Measurements from ENCODE around the gene QSER1. TPM values are rescaled to one million over a fixed set of nuclear protein-coding genes. Genes with fewer than 3 reads are reported as not detected.

Gene QSER1
- total and polyA plus RNA-seq, 8 donors: 3.0 to 25.1 (median 20.7) TPM

DNA sequence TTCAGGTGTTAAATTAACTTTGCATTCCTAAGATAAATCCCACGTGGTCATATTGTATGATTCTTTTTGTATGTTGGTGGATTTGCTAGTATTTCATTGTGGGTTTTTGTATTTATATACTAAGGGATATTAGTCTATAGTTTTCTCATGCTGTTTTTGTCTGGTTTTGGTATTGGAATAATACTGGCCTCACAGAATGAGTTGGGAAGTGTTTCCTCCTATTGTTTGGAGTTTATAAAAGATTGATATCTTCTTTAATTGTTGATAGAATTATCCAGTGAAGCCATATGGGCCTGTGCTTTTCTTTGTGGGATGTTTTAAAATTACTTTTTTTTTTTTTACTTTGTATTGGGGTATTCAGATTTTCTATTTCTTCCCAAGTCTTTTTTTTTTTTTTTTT lies 59.8 kb downstream of the QSER1 start:
- TF ChIP-seq, protein P1, sequence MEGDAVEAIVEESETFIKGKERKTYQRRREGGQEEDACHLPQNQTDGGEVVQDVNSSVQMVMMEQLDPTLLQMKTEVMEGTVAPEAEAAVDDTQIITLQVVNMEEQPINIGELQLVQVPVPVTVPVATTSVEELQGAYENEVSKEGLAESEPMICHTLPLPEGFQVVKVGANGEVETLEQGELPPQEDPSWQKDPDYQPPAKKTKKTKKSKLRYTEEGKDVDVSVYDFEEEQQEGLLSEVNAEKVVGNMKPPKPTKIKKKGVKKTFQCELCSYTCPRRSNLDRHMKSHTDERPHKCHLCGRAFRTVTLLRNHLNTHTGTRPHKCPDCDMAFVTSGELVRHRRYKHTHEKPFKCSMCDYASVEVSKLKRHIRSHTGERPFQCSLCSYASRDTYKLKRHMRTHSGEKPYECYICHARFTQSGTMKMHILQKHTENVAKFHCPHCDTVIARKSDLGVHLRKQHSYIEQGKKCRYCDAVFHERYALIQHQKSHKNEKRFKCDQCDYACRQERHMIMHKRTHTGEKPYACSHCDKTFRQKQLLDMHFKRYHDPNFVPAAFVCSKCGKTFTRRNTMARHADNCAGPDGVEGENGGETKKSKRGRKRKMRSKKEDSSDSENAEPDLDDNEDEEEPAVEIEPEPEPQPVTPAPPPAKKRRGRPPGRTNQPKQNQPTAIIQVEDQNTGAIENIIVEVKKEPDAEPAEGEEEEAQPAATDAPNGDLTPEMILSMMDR (IDR thresholded peaks at IDR 0.05): no peak
- DNase-seq: no peak
- intact Hi-C loops (cut with DNase I): no loop called here
- Histone ChIP-seq H3K4me3 (no peak overlapping the region), H3K27ac (no peak overlapping the region), H3K36me3 (peaks cover 0 to 3% (median 0%) of the 10 kb centered on the region in 3 donors), H3K4me1 (no peaks in the 10 kb centered on the region), H3K27me3 (no peaks in the 10 kb centered on the region), H3K9me3 (no peaks in the 10 kb centered on the region)
- WGBS, 2 donors: 20 to 21% methylated on average over 1 of the region's 1 CpG
- no peak for ATAC-seq
- no peak for FAIRE-seq

DNA sequence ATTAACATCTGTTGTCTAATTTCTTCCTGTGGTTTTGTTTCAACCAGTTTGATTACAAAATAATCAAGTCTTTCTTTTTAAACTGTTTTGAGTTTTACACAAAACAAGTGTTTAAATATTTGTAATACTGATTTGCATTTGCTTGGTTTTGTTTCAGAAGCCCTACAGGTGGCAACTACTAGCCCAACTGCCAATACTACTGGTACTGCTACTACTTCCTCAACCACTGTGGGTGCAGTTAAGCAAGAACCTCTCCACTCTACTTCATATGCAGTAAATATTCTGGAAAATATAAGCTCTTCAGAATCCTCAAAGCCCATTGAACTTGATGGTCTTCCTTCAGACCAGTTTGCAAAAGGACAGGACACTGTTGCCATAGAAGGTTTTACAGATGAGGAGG lies 61.1 kb downstream of the QSER1 start:
- H3K4me1 ChIP-seq: no peaks in the 10 kb centered on the region
- no peak overlapping the region for H3K4me3 ChIP-seq
- intact Hi-C loops (cut with DNase I): no loop called here
- TF ChIP-seq, protein P1 (IDR thresholded peaks at IDR 0.05): no peak
- no peak for ATAC-seq
- no peak overlapping the region for H3K27ac ChIP-seq
- no peak for FAIRE-seq
- no peak for DNase-seq
- peaks cover 0 to 7% (median 5%) of the 10 kb centered on the region in 3 donors for H3K36me3 ChIP-seq
- no peaks in the 10 kb centered on the region for H3K9me3 ChIP-seq
- no peaks in the 10 kb centered on the region for H3K27me3 ChIP-seq

DNA sequence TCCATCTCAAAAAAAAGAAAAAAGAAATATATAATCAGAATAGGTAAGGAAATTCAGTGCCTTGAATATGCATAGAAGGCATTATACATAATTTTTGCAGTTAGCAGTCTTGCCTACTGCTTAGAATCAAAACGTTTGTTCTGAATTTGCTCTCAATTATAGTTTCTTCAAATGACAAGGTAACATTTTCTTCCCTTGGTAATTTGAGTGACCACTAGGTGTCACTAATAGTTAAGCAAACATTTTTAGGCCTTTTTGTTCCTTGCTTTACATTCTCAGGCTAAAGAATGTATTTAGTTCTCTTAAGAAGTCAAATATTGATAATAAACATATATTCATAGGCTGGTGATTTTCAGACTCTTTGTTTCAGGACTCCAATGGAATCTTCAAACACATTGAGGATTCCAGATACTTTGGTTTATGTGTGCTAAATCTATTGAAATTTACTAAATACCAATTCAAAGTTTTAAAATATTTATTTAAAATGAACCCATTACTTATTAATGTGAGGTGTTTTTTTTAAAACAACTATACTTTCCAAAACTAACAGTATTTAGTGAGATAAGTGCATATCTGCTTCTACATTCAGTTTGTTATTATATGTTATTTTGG lies 68.0 kb downstream of the QSER1 start:
- no peak overlapping the region for H3K4me3 ChIP-seq
- peak in 3 of 4 donors; percentile 55 to 75 (median 63) for ATAC-seq
- TF ChIP-seq, protein P1 (IDR thresholded peaks at IDR 0.05): peak; percentile 28 to 59 (median 42)
- H3K27ac ChIP-seq: no peak overlapping the region
- H3K27me3 ChIP-seq: no peaks in the 10 kb centered on the region
- peak; percentile 84 for FAIRE-seq
- H3K36me3 ChIP-seq: peaks cover 0 to 10% (median 2%) of the 10 kb centered on the region in 3 donors
- no peak for DNase-seq
- WGBS, 2 donors: 2 to 4% methylated on average over 1 of the region's 1 CpG
- H3K4me1 ChIP-seq: peaks cover 0 to 4% (median 0%) of the 10 kb centered on the region in 3 donors
- no peaks in the 10 kb centered on the region for H3K9me3 ChIP-seq
- intact Hi-C loops (cut with DNase I): loop anchor here in 1 of 3 donors (5.0 kb wide), 1 partner anchor 102 kb away; no protein-coding TSS in a partner anchor

DNA sequence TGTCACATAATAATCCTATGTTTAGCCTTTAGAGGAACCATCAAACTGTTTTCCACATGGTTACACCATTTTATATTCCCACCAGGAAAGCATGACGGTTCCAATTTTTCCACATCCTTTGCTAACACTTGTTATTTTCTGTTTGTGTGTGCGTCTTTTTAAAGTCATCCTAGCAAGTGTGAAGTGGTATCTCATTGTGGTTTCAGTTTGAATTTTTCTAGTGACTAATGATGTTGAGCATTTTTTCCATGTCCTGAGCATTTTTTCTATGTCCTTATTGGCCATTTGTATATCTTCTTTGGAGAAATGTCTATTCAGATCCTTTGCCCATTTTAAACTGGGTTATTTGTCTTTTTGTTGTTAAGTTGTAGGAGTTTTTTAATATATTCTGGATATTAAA lies 69.4 kb downstream of the QSER1 start:
- no peak overlapping the region for H3K4me3 ChIP-seq
- TF ChIP-seq, protein P1 (IDR thresholded peaks at IDR 0.05): no peak
- H3K27ac ChIP-seq: no peak overlapping the region
- ATAC-seq (no peak), FAIRE-seq (no peak), DNase-seq (no peak)
- no peaks in the 10 kb centered on the region for H3K9me3 ChIP-seq
- peaks cover 0 to 10% (median 2%) of the 10 kb centered on the region in 3 donors for H3K36me3 ChIP-seq
- H3K27me3 ChIP-seq: no peaks in the 10 kb centered on the region
- H3K4me1 ChIP-seq: peaks cover 0 to 4% (median 0%) of the 10 kb centered on the region in 3 donors
- WGBS, 2 donors: 97% methylated on average over 2 of the region's 2 CpGs
- intact Hi-C loops (cut with DNase I): loop anchor here in 1 of 3 donors (5.0 kb wide), 1 partner anchor 100 kb away; no protein-coding TSS in a partner anchor

DNA sequence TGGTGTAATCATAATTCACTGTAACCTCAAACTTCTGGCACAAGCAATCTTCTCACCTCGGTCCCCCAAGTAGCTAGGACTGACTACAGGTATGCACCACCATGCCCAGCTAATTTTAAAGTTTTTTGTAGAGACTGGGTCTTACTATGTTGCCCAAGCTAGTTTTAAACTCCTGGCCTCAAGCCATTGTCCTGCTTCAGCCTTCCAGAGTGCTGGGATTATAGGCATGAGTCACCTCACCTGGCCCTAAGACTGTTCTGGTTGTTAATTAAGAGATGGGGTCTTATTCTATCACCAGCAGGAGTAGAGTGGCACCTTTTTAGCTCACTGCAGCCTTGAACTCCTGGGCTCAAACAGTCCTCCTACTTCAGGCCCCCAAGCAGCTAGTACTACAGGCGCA lies 71.1 kb downstream of the QSER1 start:
- no peak for DNase-seq
- Histone ChIP-seq H3K4me3 (no peak overlapping the region), H3K36me3 (peaks cover 0 to 3% (median 0%) of the 10 kb centered on the region in 3 donors), H3K27me3 (no peaks in the 10 kb centered on the region), H3K4me1 (peaks cover 0 to 4% (median 0%) of the 10 kb centered on the region in 3 donors), H3K27ac (no peak overlapping the region), H3K9me3 (no peaks in the 10 kb centered on the region)
- TF ChIP-seq, protein P1 (IDR thresholded peaks at IDR 0.05): no peak
- 94 to 98% methylated on average over 2 of the region's 2 CpGs for WGBS, 2 donors
- FAIRE-seq: no peak
- no peak for ATAC-seq
- intact Hi-C loops (cut with DNase I): loop anchor here in 1 of 3 donors (5.0 kb wide), 1 partner anchor 99 kb away; no protein-coding TSS in a partner anchor

Data from pancreas (tissue), 10 donors.